Activated CD4-positive, CD25-positive, alpha-beta regulatory T cell treated with anti-CD3 and anti-CD28 coated beads, Interleukin-2, amount 50 U/mL, for 24 hours (primary cell): ENCODE measurements around the gene NT5M.
"Not testable (repeated sequence)": the region's sequence is repeated elsewhere in the genome, so short reads cannot be mapped to it uniquely, and the experiment has no call there.

ENCODE experiments used
- ATAC-seq, 2 donors: fragments of 150-1000 bp; cut with Tn5 transposase; one replicate each; pipeline ENCODE4 v1.10.0; 2021; ENCODE audit warnings: mild to moderate bottlenecking in 1 of 2, moderate library complexity in 1 of 2

The NT5M gene

DNA sequence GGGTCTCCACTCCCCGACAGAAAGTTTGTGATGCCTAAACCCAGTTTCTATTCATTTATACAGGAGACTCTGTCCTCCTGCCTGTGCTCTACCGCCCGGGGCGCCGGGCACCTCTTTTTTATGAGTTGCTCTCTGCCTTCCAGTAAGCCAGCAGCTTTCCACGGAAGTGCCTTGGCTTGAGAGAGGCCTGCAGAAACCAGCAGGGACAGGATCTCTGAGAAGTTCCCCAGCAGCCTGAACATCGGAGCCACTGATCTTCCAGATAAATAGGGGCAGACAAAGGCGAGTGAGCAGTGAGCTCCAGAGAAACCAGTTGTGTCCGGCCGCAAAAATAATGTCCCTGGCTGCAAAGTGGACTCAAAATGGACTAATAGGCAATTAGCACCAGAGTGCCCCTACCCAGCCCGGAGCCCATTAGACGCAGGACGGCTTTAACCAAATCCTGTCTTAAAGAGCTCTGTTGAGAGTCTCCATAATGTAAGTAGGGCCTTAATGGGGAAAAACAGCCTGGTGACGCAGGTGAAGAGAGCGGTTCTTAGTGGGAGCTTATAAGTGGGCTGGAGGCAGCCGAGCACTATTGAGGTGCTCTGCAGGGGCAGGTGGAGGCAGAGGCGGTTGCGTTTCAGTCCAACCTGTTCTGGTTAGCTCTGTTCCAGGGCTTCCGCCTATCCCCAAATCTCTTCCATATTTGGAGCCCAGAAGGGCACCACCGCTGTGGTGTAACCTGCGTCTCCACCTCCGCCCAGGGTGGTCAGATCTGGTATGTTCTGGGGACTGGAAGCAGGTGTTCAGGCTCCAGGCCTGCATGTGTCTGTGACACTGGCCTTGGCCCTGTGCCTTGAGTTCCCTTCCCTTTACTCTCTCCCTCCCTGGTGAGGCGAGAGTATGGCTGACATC is 74.1 kb downstream of the NT5M start:
- no peak for ATAC-seq

- no peak for ATAC-seq
Observed at GRCh38 chr17:17379197-17379991, 76.2 kb downstream of the NT5M start.

- no peak for ATAC-seq
Observed at GRCh38 chr17:17380145-17380925, 77.2 kb downstream of the NT5M start.

- ATAC-seq, result no peak
Observed at GRCh38 chr17:17381446-17382064, 78.4 kb downstream of the NT5M start.

DNA sequence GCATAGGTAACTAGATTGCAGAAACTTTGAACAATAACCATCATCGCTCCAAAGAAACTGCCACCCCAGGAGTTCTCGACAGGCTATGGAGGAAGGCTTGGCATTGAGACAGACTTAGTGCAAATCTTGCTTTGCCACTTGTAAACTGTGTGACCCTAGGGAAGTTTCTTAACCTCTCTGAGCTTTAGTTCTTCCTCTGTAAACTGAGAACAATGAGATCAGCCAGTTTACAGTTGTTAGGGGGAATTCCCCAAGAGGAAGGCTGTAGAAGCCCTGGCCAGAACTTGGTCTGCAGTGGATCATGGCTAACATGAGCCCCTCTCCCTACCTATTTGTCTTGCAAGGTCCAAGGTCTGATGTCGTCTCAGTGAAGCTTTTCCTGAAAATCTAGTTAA is 78.9 kb downstream of the NT5M start:
- ATAC-seq, result no peak

GRCh38 chr17:17382971-17383370 is 79.8 kb downstream of the NT5M start:
- no peak for ATAC-seq

DNA sequence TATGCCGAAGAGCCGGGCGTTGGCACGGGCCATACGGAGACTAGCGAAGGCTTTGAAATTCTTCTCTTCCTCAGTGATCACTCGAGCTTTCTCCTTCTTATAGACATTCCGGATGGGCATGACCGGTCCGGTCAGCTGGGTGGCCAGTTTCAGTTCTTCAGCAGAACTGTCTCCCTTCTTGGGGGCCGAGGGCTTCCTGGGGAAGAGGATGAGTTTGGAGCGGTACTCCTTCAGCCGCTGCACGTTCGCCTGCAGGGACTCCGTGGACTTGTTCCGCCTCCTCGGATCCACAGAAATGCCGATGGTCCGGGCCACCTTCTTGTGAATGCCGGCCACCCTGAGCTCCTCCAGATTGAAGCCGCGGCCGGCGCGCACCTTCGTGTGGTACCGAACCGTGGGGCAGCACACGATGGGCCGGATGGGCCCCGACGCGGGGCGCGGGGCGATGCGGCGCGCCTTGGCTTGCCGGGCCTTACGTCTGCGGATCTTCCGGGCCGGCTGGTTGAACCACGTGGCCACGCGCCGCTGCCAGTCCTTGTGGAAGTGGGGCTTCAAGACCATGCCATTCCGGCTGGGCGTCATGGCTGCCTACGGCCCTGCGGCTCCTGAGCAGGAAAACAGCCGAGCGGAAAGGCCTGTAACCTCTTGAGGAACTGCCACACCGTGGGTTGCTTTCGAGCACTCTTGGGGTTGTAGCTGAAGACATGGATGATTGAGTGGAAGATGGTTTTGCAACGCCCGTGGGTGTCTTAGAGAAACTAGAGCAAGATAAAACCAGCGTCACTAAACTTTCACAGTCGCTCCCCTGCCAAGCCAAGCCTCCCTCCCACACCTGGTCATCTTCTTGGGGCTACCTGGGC is 80.5 kb downstream of the NT5M start:
- not testable (repeated sequence) for ATAC-seq

GRCh38 chr17:17384291-17384615 is 81.1 kb downstream of the NT5M start:
- no peak for ATAC-seq

GRCh38 chr17:17384961-17385360 is 81.8 kb downstream of the NT5M start:
- no peak for ATAC-seq

DNA sequence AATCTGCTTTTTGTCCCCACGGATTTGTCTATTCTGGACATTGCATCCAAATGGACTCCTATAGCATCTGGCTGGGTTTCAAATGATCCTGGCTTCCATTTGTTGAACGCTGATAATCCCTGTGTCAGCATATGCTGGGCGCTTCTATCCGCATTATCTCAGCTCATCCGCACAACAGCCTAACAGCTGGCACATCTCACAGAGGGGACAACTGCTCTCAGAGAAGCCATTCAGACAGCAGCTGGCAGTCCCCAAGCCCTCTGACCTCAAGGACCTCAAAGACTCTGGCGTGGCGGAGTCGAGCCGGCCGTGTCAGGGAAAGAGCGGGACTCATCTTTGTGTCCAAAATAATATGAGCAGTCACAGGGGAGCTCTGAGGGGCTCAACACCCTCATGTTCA is 82.3 kb downstream of the NT5M start:
- ATAC-seq, result no peak

DNA sequence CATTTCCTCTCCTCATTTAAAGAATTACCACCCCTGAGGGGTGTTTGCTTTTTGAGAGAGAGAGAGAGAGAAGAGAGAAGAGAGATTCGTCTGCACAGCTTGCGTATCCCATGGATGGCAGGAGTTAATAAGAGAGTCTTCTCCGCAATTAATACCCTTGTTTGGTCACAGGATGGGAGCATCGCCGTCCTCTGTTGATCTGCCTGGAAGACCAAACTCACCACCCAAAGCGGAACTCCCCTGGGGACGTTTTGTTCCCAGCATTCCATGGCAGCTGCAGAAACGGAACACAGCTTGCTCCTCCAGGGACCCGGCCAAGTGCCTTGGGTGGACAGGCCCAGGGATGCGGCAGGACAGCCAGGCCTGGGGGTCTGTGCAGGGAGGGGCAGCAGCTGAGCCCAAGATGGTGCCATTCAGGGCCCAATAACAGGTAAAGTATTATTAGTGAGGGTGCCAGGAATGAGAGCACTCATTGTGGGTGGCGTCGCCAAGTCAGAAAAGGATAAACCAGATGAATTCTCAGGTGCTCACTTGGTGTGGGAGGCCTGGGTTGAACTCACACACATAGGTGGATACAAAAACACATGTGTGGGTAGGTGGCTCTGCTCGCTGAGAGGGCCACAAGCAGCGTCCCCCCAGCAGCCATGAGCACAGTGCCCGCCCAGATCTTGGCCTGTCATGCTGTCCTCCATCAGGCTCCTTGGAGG is 83.1 kb downstream of the NT5M start:
- ATAC-seq, result no peak

- no peak for ATAC-seq
Observed at GRCh38 chr17:17387017-17387497, 83.9 kb downstream of the NT5M start.

DNA sequence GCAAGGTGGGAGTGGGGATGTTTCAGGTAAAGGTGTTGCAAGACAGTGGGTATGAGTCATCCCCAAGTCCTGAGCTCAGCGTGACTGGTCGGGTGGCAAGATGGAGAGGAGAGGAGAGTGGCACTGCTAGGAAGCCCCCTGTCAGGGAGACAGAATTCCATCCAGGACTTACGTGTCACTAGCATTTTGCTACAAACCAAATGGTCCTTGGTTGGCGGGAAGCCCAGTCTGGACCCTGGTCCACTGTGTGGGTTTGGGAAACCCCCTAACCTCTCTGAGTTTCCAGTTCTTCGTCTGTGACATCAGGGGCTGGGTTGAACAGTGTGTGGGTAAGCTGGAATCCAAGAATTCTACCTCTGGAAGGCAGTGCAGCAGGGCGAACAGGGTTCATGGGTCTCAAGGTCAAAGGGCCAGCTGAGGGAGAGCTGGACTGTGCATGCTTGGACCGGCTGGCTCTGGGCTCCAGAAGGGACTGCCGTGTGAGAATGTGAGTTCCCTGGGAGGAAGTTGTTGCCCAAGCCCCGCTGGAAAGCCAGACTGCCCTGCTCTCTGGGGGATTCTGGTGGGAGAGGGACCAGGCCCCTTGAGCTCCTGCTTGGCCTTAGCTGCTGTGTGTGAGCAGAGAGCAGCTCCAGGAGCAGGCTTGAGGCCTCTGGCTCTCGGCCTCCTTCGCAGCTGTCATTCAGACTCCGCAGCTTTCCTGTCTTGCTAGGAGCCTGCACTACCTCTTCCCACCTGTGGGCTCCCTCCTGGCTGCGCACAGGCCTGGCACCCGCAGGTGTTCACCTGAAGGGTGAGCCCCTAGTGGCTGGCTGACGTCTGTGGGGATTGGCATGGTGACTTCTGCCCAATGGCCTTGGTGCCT is 84.6 kb downstream of the NT5M start:
- ATAC-seq, result no peak

- ATAC-seq, result no peak
Observed at GRCh38 chr17:17388657-17389496, 85.7 kb downstream of the NT5M start.

DNA sequence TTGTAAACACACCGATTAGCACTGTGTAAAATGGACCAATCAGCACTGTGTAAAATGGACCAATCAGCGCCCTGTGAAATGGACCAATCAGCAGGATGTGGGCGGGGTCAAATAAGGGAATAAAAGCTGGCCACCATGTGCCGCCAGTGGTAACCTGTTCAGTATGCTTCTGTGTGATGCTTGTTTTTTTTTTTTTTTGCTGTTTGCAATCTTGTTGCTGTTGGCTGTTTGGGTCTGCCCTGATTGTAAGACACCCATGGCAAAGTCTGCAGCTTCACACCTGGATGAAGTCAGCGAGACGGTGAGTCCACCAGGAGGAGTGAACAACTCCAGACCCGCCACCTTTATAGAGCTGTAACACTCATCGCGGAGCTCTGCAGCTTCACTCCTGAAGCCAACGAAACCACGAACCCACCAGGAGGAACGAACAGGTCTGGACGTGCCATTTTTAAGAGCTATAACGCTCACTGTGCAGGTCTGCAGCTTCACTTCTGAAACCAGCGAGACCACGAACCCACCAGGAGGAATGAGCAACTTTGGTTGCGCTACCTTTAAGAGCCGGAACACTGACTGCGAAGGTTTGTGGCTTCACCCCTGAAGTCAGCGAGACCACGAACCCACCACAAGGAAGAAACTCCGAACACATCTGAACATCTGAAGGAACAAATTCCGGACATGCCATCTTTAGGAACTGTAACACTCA is 88.6 kb downstream of the NT5M start:
- peak; percentile 82 for ATAC-seq

DNA sequence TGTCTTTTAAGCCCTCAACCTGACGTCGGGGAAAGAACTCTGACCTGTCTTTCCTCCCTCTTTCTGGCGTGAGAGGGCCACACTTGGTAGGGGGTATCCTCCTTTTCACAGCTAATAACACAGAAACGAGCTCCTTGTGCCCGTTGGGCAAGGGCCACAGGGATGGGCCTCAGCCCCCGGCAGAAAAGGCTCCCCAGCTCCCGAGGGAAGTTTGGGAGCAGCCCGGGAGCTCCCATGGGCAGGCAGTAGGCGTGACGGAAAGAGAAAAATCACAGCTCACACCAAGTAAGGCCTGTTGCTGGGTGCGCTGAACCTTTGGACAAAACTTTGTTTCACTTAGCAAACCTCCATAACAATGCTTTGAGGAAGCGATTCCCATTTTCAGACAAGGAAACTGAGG is 90.8 kb downstream of the NT5M start:
- no peak for ATAC-seq

DNA sequence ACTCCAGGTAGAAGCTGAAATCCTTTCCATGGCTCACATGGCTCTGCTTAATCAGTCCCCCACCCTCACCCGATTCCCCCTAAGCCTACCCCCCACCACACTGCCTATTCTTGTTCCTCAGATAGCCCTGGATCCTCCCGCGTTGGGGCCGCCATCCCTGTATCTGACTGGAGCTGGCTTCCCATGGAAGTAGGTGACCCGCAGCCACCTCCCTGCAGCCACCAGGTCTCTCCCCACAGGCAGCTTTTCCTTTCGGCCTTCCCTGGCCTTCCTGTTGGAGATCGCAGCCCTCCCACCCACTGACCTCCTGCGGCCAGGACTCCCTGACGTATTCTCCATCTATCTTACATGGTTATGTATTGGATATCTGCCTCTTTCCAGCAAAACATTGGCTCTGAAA is 91.3 kb downstream of the NT5M start:
- ATAC-seq, result no peak

DNA sequence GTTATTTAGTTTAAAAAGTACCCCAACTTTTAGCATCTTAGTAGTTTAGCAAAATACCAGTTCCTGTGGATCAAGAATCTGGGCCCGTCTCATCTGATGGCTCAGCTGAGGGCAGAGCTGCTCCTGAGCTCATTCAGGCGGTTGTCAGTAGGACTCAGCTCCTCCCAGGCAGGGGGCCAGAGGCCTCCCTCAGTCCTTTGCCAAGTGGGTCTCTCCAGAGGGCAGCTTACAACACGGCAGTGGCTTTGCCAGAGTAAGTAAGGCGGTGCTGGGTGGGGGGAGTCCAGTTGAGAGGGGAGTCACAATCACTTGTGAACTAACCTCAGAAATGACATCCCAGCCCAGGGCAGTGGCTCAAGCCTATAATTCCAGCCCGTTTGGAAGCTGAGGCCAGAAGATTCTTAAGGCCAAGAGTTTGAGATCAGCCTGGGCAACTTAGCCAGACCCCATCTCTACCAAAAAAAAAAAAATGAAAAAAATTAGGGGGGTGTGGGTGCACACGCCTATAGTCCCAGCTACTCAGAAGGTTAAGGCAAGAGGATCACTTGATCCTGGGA is 92.2 kb downstream of the NT5M start:
- no peak for ATAC-seq
